OCI-LY1 (cell line): ENCODE data around the gene RANBP17.

Source experiments
- EZH2 ChIP-seq: fragments of 200-600 bp; sonication (generic), shearing (Covaris generic); IDR thresholded peaks from 2 replicates; pipeline ENCODE4 v1.8.0; 2017; ENCODE audit warnings: borderline replicate concordance, mixed run types, mild to moderate bottlenecking, antibody characterized with exemption, low read length, moderate library complexity, mixed read lengths
- TF ChIP-seq, protein P1 (sequence below): fragments of 200-600 bp; sonication (generic), shearing (Covaris generic); IDR thresholded peaks from 2 replicates; pipeline ENCODE4 v1.5.1; 2017; ENCODE audit warnings: mild to moderate bottlenecking, antibody characterized with exemption, low read length, moderate library complexity, mixed read lengths

DNA sequence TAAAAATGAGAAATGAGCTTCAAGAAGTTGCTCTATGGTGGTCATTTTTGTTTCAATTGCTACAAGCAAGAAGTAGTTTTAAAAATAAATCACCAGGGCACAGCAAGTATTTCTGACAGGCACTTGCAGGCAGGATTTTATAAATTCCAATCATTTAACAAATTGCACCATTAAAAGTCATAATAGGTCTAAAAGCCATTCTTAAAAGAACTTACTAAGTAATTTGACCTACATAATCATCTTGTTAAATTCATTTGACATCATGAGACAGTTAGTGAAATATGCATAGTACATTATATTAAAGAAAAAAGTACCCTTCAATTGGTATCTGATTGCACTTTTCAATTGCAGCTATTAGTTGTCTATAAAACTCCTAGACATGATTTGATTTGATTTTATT, 478.2 kb downstream of the RANBP17 start:
- TF ChIP-seq, protein P1, sequence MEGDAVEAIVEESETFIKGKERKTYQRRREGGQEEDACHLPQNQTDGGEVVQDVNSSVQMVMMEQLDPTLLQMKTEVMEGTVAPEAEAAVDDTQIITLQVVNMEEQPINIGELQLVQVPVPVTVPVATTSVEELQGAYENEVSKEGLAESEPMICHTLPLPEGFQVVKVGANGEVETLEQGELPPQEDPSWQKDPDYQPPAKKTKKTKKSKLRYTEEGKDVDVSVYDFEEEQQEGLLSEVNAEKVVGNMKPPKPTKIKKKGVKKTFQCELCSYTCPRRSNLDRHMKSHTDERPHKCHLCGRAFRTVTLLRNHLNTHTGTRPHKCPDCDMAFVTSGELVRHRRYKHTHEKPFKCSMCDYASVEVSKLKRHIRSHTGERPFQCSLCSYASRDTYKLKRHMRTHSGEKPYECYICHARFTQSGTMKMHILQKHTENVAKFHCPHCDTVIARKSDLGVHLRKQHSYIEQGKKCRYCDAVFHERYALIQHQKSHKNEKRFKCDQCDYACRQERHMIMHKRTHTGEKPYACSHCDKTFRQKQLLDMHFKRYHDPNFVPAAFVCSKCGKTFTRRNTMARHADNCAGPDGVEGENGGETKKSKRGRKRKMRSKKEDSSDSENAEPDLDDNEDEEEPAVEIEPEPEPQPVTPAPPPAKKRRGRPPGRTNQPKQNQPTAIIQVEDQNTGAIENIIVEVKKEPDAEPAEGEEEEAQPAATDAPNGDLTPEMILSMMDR, result no peak
- no peak for TF ChIP-seq EZH2
